GM18907 (cell line): Measurements from ENCODE around the gene SEMA5A.

Source experiments
- ATAC-seq: cut with Tn5 transposase; IDR thresholded peaks from one replicate; pipeline ENCODE4 v1.9.1; 2021; ENCODE audit warnings: mild to moderate bottlenecking, moderate library complexity; ENCODE audit not compliant: unreplicated experiment

SEMA5A gene

DNA sequence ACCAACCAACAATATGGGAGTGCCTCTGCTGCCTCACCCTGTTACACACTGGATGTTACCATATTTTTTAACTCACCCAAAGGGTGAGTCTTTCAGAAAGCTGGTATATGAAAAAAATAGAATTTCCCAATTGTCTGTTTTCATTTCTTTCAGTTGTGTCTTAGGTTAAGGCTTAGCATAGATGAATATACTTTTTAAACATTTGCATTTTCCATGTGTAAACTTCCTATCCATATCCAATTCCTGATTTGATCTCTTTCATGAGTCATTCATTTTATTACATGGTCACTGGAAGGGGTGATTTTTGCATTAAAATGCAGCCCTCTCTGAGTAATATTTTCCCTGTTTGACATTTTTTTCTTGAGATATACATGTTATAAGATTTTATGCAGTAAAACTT is 406.5 kb downstream of the SEMA5A start:
- no peak for ATAC-seq

DNA sequence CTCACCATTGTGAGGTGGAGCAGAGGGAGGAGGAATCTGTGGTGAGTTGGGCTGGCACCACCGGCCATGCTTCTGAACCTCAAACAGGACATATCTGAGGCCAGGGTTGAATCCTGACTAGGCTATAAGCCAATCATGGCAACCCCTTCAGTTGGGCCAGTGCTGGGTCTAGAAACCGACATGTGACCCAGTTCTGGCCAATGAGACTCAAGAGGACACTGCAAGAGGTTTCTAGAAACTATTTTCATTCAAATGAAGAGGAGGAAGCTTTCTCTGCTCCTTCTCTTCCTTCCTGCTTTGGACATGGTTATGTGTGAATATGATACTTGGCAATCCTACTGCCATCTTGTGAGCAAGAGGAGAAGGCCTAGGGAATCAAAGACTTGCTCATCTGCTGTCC is 417.7 kb downstream of the SEMA5A start:
- ATAC-seq = no peak

DNA sequence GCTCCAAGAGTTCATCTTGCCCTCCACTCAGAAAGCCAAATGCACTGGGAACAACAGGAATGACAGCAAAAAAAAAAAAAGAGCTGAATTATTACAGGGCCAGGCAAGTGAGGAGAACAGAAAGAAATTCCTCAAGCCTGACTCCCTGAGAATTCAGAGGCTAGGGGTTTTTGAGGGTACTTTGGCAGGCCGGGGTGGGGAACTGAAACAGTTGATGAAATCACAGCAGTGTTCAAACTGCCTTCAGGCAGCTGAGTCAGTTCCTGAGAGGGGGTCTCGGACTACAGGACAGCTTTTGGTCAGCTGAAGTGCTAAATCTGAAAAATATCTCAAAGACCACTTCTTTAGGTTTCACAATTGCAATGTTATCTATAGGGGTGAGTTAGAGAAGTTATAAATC is 419.4 kb downstream of the SEMA5A start:
- ATAC-seq = peak; percentile 41

GRCh38 chr5:9125852-9126251 is 420.0 kb downstream of the SEMA5A start:
- peak; percentile 89 for ATAC-seq

- ATAC-seq = no peak
Observed at GRCh38 chr5:9124838-9125237, 421.0 kb downstream of the SEMA5A start.

- ATAC-seq = no peak
Observed at GRCh38 chr5:9124071-9124470, 421.8 kb downstream of the SEMA5A start.

DNA sequence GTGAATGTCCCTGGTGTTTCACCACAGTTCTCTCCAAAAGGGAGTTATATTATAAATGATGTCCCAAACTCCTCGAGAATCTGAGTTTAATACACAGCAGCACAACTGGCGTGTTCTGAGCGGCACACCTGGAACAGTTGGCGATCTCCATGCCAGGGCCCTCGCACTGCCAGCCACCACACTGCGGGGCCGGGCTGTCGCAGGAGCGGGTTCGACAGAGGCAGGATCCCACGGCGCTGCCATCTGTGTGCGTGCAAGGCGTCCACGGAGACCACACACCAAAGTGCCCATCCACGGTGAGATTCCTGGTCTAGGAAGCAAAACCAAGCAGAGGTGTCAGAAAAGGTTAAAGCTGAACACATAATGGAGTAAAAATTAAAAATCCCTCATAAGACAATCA is 423.3 kb downstream of the SEMA5A start:
- no peak for ATAC-seq

GRCh38 chr5:9121597-9121996 is 424.3 kb downstream of the SEMA5A start:
- no peak for ATAC-seq

DNA sequence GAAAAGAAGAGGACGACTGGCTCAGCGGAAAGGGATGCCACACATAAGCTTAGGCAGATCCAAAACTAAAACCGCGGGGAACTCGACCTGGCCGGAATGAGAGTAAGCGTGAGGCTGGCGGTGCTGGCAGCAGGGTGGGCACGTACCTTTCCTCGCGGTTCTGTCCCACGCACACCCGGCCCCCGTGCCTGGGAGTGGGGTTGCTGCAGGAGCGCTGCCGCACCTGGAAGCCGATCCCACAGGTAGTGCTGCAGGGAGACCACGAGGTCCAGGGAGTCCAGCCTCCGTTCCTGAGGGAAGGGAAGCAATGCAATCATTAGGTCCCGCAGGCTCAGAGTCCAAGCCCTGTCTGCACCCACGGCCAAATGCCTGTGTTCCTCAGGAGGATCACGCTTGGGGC is 427.0 kb downstream of the SEMA5A start:
- ATAC-seq = no peak

DNA sequence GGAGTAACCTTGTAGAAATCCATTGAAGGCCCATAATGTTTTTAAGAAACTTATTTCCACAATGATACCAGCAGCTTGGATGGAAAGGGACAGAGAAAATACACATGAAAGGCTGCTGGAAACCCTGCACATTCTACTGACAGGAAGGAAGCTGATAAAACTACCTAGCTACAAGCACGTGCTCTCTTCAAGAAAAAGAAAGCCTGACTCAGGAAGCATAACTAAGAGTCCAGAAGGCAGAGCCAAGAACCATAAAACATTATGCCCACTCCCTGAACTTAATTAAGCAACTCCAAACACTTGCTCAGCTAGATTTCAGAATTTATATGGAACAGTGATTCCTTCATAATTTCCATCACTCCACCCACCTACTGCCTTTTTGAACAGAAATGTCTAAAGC is 430.8 kb downstream of the SEMA5A start:
- ATAC-seq = no peak

- ATAC-seq = no peak
Observed at GRCh38 chr5:9112520-9113291, 433.2 kb downstream of the SEMA5A start.

GRCh38 chr5:9108162-9108561 is 437.7 kb downstream of the SEMA5A start:
- ATAC-seq = no peak

GRCh38 chr5:9105851-9106250 is 440.0 kb downstream of the SEMA5A start:
- no peak for ATAC-seq

DNA sequence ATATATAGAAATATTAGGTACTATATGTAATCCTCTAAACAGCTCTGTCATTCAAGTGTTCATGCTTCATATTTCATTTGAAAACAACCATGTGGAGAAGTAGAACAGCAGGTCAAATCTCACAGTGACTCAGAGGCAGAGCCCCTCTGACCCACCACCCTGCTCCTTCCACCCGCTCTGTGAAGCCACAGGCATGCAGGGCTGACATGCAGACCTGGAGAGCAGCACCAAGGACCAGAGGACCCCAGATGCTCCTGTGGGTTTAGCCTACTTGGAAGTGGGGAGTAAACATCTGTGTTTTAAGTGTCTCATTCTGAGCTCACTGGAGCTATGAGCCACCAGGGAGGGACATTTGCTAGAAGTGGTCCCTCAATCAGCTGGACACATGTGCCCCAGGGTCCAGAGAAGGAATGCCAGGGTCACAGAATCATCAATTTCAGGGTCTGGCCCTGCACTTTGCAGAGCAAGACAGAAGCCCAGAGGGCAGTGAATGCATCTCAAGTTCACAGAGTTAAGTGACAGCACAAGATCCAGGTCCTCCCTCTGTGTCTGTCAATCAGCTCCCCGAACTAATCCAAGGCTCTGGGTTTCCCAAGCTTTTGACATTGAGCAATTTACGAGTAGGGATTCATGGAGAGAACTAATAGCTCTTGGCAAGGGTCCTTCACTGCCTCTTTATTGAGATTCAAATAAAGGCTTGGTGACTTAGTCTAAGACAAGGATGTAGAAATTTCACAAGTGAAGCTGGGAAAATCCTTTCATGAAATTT is 441.1 kb downstream of the SEMA5A start:
- ATAC-seq = no peak

DNA sequence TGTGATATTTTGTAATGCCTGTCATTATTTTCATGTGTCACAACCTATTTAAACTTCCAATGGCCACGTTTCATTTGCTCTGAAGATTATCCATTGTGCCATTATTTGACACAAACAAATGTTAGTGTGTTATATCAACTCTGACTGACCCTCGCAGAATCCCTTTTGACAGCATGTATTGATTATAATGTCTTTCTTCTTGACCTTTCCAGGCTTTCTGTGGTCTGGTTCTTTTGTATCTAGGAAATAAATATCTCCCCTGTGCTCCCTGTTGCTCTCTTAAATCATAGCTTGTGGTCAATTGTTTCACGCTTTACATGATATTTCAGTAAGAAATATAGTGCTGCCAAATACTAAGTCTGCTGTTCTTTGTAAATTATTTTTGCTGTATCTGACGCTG is 442.6 kb downstream of the SEMA5A start:
- ATAC-seq = no peak

DNA sequence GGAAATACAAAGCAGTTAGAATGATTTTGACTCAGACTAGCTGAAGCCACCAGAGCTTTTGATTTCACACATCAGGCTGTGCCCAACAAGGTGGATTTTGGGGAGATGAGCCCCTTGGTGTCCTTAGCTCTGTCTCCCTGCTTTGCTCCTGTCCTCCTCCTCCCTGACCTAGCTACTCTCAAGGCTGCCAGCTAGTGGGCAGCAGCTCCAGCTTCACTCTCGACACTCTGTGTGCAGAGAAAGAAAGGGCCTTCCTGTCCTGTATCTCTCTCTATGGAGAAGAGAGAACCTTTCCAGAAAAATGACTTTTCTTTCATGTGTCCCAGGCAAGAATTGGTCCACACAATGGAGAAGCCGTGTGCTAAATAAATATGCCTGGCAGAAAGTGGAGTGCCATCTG is 446.2 kb downstream of the SEMA5A start:
- ATAC-seq = no peak

DNA sequence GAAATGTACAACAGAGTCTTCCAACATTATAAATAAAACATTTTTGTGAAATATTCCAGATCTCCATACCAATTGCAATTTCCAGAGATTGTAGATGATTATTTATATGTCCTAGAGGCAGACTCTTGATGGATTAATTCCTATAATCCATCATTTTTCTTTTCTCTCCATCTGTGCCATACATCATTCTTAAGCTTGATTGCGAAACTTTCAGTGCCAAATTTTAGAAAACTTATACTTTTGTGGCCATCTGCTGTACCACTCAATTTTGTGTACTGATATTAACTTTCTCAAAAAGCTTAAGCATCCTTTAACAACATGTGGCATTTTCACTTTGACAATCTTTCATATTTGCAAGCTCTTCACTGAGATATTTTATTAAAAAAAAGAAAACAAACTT is 446.9 kb downstream of the SEMA5A start:
- no peak for ATAC-seq

- no peak for ATAC-seq
Observed at GRCh38 chr5:9094582-9094981, 451.3 kb downstream of the SEMA5A start.

DNA sequence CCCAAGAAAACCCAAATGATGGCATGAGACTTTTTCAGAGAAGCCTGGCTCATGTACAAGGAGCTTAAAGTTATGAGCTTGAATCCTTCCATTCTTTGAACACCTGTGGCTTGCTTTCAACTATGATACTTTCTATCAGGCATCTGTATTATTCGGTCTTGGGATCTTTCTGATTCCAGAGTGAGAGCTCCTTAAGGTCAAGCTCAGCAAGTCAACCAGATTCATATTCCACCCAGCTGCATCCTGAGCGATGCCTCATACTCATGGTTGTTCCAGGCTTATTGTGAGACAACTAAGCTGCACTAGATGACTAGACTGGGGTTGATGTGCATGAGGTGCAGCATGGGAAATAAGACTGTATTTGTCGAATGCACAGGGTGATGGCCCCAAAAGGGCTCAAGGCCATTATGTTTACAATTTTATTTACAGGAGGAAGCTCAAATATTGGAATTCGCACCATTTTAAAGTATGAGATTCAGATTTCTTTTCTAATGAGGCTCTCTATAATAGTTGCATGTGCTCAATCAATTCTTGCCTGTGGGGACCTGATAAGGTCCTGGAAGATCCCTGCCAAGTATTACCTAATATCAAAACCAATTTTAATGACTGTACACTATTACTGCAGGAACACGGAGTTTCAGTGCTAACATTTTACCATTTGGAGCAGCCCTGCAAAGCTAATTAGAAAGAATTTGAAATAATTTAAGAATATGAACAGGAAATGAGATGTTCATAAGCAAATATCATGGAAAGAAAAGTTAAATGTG is 453.8 kb downstream of the SEMA5A start:
- no peak for ATAC-seq

- no peak for ATAC-seq
Observed at GRCh38 chr5:9090381-9091026, 455.4 kb downstream of the SEMA5A start.

DNA sequence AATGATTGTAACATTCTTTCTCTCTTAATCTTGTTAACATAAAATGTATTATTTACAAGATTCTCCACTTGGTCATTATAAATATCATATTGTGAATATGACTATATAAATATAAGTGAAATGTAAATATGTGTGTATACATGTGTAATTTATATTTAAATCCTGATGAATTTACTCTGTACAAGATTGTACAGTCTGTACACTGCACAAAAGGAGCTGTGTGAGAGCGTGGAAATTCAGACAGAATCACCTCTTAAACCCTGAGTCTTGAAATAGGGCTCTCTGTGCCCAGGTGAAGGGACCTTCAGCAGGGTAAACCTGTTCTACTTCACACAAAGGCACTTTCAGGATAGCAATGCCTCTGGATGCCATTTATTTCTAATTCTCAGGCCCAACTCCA is 456.0 kb downstream of the SEMA5A start:
- ATAC-seq = no peak
